Motor neuron (in vitro differentiated cells): ENCODE results near the gene URGCP. TPM values are rescaled to one million over a fixed set of nuclear protein-coding genes. Genes with fewer than 3 reads are reported as not detected.

Source experiments
- ATAC-seq, 8 experiments: fragments of 200-7000 bp; cut with Tn5 transposase; replicated peaks in 6 of 8; 2 replicates each; pipeline ENCODE4 v1.8.0; 2021; ENCODE audit warnings: mild to moderate bottlenecking in 8 of 8, moderate library complexity in 8 of 8
- H3K27ac ChIP-seq, 2 donors: fragments of 250-450 bp; sonication (Bioruptor Pico); 2 replicates each; pipeline ENCODE4 v1.9.0; 2021; ENCODE audit warnings: antibody characterized with exemption in 2 of 2, mild to moderate bottlenecking in 2 of 2, moderate library complexity in 1 of 2
- H3K4me1 ChIP-seq, 2 donors: fragments of 250-450 bp; sonication (Bioruptor Pico); replicated peaks in 1 of 2; 2 replicates each; pipeline ENCODE4 v1.6.1; 2021; ENCODE audit warnings: antibody characterized with exemption in 2 of 2, mild to moderate bottlenecking in 2 of 2, moderate library complexity in 1 of 2
- H3K4me3 ChIP-seq, 5 donors: fragments of 250-450 bp; sonication (Bioruptor Pico); 2 replicates each; pipeline ENCODE4 v1.9.0; 2021; ENCODE audit warnings: antibody characterized with exemption in 5 of 5, mild to moderate bottlenecking in 5 of 5, moderate library complexity in 4 of 5
- WGBS, 10 experiments: fragments of 450-650 bp; shearing (Covaris generic); methylation state at CpG; one replicate each; pipeline ENCODE4 v1.0.0; 2022; 5-methylcytosine and 5-hydroxymethylcytosine counted together
- in situ Hi-C, 9 experiments: fragments of 400-800 bp; cut with MboI; loops; one replicate each; pipeline ENCODE4 v1.15.0; 2021; ENCODE audit warnings: low sequenced_read_pairs in 9 of 9, low pct_unique_long_range_greater_than_20kb in 2 of 9; ENCODE audit not compliant: unreplicated experiment in 9 of 9
- total RNA-seq, 8 experiments: library from RNA; unstranded; fragments of 300-600 nt; gene quantifications; 2 replicates each; pipeline versions ENCODE4 v1.2.3 to v1.2.4, GENCODE V29; 2022

The URGCP gene
- total RNA-seq, 8 experiments from 2014 or later: 20.1 to 50.1 (median 27.2) TPM

DNA sequence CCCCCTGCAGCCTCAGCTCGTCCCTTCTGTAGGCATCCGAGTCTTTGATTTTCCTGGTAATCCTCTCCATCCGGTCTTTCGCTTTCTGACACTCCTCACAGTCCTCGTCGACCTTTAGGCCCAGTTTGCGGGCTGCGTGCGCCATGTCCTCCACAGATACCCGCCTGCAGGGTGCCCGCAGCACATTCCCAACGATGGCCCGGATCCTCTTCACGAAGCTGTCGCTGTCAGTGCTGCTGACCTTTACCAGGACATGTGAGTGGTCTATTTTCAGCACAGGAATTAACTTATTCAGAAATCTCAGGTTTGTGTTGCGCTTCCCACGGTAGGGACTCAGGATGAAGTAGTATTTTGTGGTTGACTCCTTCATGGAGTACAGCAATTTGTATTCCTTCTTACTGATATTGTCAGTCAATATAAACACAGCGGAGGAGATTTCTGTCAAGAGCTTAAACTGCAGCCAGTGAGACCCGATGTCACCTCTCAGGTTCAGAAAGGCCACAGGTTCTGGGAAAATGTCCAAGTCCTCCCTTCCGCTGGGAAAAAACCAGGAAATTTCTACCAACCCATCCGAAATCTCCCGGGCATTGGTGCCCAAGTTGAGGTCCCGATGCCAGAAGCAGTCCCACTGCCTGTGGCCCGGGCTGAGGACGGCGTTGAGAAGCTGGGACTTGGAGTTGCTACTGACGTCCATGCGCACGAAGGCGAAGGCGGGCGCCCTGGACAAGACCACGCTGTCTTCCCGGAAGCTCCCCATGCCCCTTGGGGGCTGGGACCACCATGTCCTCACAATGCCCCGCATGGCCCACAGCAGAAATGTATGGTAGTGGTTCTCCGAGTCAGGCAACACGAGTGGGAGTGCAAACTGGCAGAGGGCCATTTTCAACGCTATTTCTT lies 28.2 kb downstream of the URGCP start:
- 82 to 99% (median 94%) methylated on average over 7 to 27 of the region's 38 CpGs; no CpG with 5 or more reads in 1 of the 10 experiments for WGBS, 10 experiments
- no peak for ATAC-seq
- no peak overlapping the region for H3K4me3 ChIP-seq
- no peaks in the 10 kb centered on the region for H3K4me1 ChIP-seq
- no peak overlapping the region for H3K27ac ChIP-seq
- in situ Hi-C loops: no loop called here

GRCh38 chr7:43876976-43877745 lies 29.2 kb downstream of the URGCP start:
- 73 to 100% (median 78%) methylated on average over 2 to 6 of the region's 29 CpGs; no CpG with 5 or more reads in 7 of the 10 experiments for WGBS, 10 experiments
- no peak for ATAC-seq
- in situ Hi-C loops: no loop called here

DNA sequence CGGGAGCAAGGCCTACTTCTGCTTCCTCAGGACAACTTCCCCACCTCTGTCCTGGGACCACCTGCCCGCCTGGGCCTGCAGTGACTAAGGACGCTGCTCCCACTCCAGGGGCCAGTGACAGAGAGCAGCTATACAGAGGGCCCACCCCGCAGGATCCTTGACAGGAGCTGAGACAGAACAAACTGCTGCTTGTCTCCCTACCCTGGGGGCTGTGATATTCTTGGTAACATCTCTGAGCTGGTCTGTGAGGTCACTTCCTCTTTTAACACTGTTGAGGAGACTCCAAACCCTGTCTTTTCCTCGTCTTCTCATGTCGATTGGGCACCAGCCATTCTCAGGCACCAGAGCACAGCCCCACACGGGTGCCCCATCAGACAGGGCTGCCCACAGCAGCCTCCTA lies 30.2 kb downstream of the URGCP start:
- no peak overlapping the region for H3K4me3 ChIP-seq
- no peak for ATAC-seq
- no peak overlapping the region for H3K27ac ChIP-seq
- 60 to 100% (median 85%) methylated on average over 1 to 4 of the region's 7 CpGs; no CpG with 5 or more reads in 6 of the 10 experiments for WGBS, 10 experiments
- in situ Hi-C loops: no loop called here
- peaks cover 6 to 7% of the 10 kb centered on the region in 2 donors for H3K4me1 ChIP-seq

More at GRCh38 chr7:43876976-43877745, 29.2 kb downstream of the URGCP start:
- Histone ChIP-seq H3K27ac (no peak overlapping the region), H3K4me3 (no peak overlapping the region), H3K4me1 (peaks cover 2 to 5% of the 10 kb centered on the region in 2 donors)

- Histone ChIP-seq H3K4me1 (peaks cover 11% of the 10 kb centered on the region in 2 donors), H3K27ac (no peak overlapping the region), H3K4me3 (no peak overlapping the region)
- in situ Hi-C loops: no loop called here
- 0 to 100% (median 100%) methylated on average over 1 to 3 of the region's 5 CpGs; no CpG with 5 or more reads in 5 of the 10 experiments for WGBS, 10 experiments
- ATAC-seq: peak in 2 of 8 experiments; percentile 22 to 26
Measured at GRCh38 chr7:43873300-43873699, 33.1 kb downstream of the URGCP start.

GRCh38 chr7:43872406-43873110 lies 33.8 kb downstream of the URGCP start:
- H3K4me1 ChIP-seq: peaks cover 11 to 14% of the 10 kb centered on the region in 2 donors
- WGBS, 10 experiments: 0 to 100% (median 53%) methylated on average over 2 to 5 of the region's 7 CpGs; no CpG with 5 or more reads in 2 of the 10 experiments
- in situ Hi-C loops: no loop called here
- H3K27ac ChIP-seq: no peak overlapping the region
- ATAC-seq: peak in 2 of 8 experiments; percentile 57 to 59
- no peak overlapping the region for H3K4me3 ChIP-seq

DNA sequence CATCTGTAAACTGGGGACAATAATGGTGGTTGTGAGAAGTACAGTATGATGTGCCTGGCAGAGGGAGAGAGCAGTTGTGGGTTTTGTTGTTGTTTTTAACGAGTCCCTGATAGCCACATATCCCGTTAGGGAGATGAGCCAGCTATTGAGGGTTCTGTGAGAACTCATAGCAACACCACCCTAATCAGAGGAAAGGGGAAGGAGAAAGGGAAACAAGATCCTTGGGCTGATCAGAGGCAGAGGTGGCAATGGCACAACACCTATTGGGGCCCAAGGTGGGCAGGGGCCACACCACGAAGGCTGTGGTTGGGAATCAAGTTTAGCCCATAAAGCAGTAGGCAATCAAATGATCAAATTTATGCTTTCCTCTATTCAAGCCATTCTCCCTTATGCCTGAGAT lies 35.3 kb downstream of the URGCP start:
- 33 to 100% (median 100%) methylated on average over 1 to 3 of the region's 3 CpGs; no CpG with 5 or more reads in 5 of the 10 experiments for WGBS, 10 experiments
- peaks cover 11 to 14% of the 10 kb centered on the region in 2 donors for H3K4me1 ChIP-seq
- in situ Hi-C loops: no loop called here
- ATAC-seq: no peak
- no peak overlapping the region for H3K27ac ChIP-seq
- no peak overlapping the region for H3K4me3 ChIP-seq

DNA sequence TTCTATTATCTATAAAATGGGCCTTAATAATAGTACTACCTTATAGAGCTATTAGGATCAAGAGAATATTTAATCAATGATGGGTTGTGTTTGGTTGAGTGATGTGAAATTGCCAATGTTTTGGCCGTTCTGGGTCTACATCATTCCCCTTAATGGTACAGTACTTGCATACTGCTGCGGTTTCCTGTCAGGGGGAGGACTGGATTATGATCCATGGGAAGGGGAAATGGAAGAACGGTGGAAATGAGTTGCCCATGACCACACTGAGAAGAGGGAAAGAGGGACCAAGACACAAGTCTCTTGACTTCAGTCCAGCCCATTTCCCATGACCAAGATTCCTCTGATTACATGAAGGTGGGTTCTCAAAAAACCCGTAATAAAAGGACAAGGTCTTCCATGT lies 36.1 kb downstream of the URGCP start:
- 40 to 100% (median 92%) methylated on average over 1 to 4 of the region's 4 CpGs for WGBS, 10 experiments
- no peak overlapping the region for H3K4me3 ChIP-seq
- H3K27ac ChIP-seq: no peak overlapping the region
- in situ Hi-C loops: no loop called here
- ATAC-seq: no peak
- H3K4me1 ChIP-seq: peaks cover 11 to 14% of the 10 kb centered on the region in 2 donors

DNA sequence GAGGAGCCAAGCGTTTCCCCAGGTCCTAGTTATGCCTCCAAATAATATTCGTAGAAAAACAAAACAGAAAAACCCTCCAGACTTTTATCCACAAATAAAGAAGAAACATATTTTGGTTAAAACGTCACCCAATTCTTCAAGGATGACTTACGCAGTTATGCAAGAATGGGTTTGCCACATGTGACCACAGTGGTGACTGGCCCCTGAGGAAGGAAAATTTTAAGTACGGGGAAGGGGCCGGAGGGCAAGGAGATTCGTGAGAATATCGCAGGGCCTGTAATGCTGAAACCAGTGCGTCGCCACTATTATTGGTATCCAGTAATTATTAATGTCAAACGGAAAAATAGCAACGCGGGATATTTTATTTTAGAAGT lies 36.5 kb downstream of the URGCP start:
- H3K4me1 ChIP-seq: peaks cover 11 to 14% of the 10 kb centered on the region in 2 donors
- in situ Hi-C loops: no loop called here
- whole genome bisulfite sequencing, 10 experiments: 3 to 90% (median 62%) methylated on average over 2 to 13 of the region's 13 CpGs
- peak overlapping the region; percentile 24 to 62 for H3K27ac ChIP-seq
- peak overlapping the region; percentile 67 to 92 (median 82) for H3K4me3 ChIP-seq
- ATAC-seq: peak in 7 of 8 experiments; percentile 2 to 42 (median 9)

- in situ Hi-C loops: no loop called here
- ATAC-seq: peak; percentile 74 to 97 (median 96)
- peak within 1 kb of the TSS; percentile 62 to 82 for H3K27ac ChIP-seq
- peaks cover 11 to 14% of the 10 kb centered on the region in 2 donors for H3K4me1 ChIP-seq
- H3K4me3 ChIP-seq: peak within 1 kb of the TSS; percentile 67 to 92 (median 82)
- WGBS, 10 experiments: 0 to 17% (median 2%) methylated on average over 2 to 13 of the region's 81 CpGs; no CpG with 5 or more reads in 2 of the 10 experiments
Measured at GRCh38 chr7:43869006-43869866, 37.2 kb downstream of the URGCP start, which contains the start of gene MRPS24. Gene MRPS24 (minus strand): TSS chr7:43869517. CDS start chr7:43869495, 22 bp downstream.

DNA sequence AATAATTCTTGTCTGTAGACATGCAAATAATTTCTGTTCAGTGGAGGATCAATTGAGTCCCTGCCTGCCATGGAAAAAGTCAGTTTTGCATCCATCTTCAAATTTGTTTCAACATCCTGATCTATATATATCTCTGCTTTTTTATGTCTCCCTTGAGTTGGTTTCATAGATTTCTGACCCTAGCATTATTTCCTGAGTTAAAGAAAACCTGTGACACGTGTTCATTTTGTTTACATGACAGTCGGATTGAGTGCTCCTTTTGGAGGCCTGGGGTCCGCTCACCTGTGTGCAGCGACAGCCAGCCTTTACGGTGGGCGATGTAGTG lies 37.8 kb downstream of the URGCP start:
- ATAC-seq: no peak

GRCh38 chr7:43868181-43868580 lies 38.2 kb downstream of the URGCP start:
- Histone ChIP-seq H3K4me3 (peak overlapping the region; percentile 67 to 92 (median 82)), H3K4me1 (peaks cover 11 to 14% of the 10 kb centered on the region in 2 donors), H3K27ac (no peak overlapping the region)
- no peak for ATAC-seq
- 32 to 79% (median 70%) methylated on average over 3 to 7 of the region's 7 CpGs for WGBS, 10 experiments
- in situ Hi-C loops: no loop called here

More for the DNA sequence above, 37.8 kb downstream of the URGCP start:
- 0% methylated on average over 1 to 5 of the region's 6 CpGs; no CpG with 5 or more reads in 4 of the 10 experiments for WGBS, 10 experiments
- in situ Hi-C loops: no loop called here
- peak overlapping the region in 1 of 2 donors; percentile 82 for H3K27ac ChIP-seq
- H3K4me3 ChIP-seq: peak overlapping the region; percentile 67 to 92 (median 82)
- H3K4me1 ChIP-seq: peaks cover 11 to 14% of the 10 kb centered on the region in 2 donors

- no peak for ATAC-seq
- 83 to 100% (median 98%) methylated on average over 1 to 3 of the region's 3 CpGs; no CpG with 5 or more reads in 2 of the 10 experiments for WGBS, 10 experiments
- Histone ChIP-seq H3K4me1 (peaks cover 4 to 8% of the 10 kb centered on the region in 2 donors), H3K27ac (no peak overlapping the region), H3K4me3 (no peak overlapping the region)
- in situ Hi-C loops: no loop called here
Measured at GRCh38 chr7:43865277-43865676, 41.1 kb downstream of the URGCP start.
